A549 treated with AZD9567 at 1 μM for 4 hours (cell line): Measurements from ENCODE around the gene XRCC4. TPM values are rescaled to one million over a fixed set of nuclear protein-coding genes. Genes with fewer than 3 reads are reported as not detected.

Experiments used
- total RNA-seq: library from RNA; stranded (reverse); fragments of 200-300 nt; extraction: Qiagen RNA extraction; gene quantifications from 5 replicates; pipeline ENCODE4 v1.2.3, GENCODE V29; 2022; ENCODE audit not compliant: insufficient read depth

XRCC4 gene
- total RNA-seq, result 6.6 to 9.9 TPM (median 9.3 TPM) in 5 replicates

GRCh38 chr5:83076742-83077661 lies at the start of gene XRCC4, which contains the start of gene TMEM167A:
Gene XRCC4, plus strand, starts transcription at chr5:83077547. Its CDS starts 27,373 bp downstream, at chr5:83104920.
Gene TMEM167A, minus strand, starts transcription at chr5:83077394. Its CDS starts 71 bp downstream, at chr5:83077323.

Other genes with a start within 250 kb of the XRCC4 start
- 43.6 to 94.0 TPM (median 83.2 TPM) in 5 replicates for gene TMEM167A, start 153 bp upstream of the XRCC4 start, total RNA-seq